Measurements from ENCODE around the gene FBXO9. TPM values are rescaled to one million over a fixed set of nuclear protein-coding genes. Genes with fewer than 3 reads are reported as not detected.

The FBXO9 gene
- total RNA-seq: 10 to 100 TPM; 33.3 to 55.5 TPM

DNA sequence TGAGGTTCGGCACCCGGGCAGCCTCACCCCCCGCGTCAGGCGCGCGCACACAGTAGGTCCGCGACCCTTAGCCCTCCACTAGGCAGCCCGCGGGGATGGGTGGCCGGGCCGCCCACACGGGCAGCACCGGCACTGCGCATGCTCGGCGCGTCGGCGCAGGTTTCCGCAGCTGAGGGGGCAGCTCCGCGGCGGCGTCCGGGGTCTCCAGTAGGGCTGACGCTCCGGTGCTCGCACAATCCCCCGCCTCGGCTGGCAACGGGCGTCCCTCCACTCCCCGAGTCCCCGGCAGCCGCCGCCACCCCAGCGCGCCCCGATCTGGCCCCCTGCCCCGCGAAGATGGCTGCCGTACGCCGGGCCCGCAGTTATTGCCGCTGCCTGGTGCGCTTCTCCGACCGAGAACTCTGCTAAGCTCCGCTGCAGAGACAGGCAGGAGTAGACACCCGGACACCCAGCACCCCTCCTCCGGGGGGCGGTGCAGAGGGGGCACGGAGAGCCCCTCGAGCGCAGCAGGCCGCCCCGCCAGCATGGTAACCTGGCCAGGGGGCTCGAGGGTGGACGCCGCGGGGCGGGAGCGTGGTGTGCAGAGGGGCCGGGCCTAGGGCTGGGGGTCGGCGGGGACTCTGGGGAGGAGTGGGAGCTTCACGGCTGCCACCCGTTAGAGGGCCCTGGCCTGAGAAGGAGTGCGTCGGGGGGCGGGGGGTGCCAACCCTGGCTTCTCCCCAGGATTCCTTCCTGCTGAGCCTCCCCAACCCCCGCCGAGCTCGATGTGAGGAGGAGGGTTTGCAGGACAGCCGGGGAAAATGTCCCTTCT lies at the start of gene FBXO9:
FBXO9 (plus strand) TSS at position 139 of the 811 bp plus-strand sequence; CDS start at position 525, 386 bp downstream.
- DNase-seq (ENCODE audit: low spot score in 2 of 2): peak; percentile 79 to 83
- H3K9me3 Mint-ChIP-seq: no peaks in the 10 kb centered on the region
- peaks cover 0 to 6% of the 10 kb centered on the region in 2 donors for H3K36me3 Mint-ChIP-seq
- peak; percentile 60 to 73 for ATAC-seq
- H3K27ac Mint-ChIP-seq: peak within 1 kb of the TSS; percentile 93 to 97

DNA sequence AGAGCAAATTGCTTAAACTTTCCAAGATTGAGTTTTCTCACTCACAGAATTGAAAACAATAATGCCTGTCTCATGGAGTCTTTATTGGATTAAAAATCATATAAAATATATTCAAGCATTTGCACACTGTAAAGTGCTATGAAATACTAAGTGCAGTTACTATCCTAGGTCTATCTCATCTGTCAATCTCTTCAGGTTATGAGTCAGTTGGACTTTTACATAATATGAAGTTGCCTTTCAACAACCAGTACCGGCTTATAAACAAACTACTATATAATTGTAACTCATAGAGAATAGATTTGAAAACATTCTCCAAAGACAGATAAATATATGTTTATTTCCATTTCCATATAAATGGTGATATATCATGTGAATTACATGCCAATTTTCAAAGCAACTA lies 49.7 kb upstream of the FBXO9 start:
- DNase-seq (ENCODE audit: low spot score in 2 of 2) (no peak), ATAC-seq (no peak)
- Mint-ChIP-seq H3K9me3 (no peaks in the 10 kb centered on the region), H3K36me3 (peaks cover 0 to 11% of the 10 kb centered on the region in 2 donors), H3K27ac (no peak overlapping the region)

DNA sequence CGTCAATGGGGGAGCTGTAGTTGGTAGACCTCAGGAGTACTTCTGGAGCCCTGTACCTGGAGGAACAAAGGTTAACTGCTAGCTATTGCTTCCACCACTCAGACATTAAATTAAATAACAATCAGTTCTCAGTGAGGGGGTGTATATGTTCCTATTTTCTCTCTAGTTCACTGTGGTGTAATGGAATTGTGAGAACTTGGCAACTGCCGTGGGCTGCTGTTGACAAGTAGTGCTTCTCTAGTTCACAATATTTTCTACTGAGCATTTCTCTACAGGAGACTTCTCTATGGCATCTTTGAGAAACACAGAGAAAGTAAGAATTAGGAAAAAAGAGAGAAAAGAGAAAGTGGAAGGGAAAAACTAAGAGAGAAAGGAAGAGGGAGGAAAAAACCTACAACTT lies 46.8 kb upstream of the FBXO9 start:
- ATAC-seq: no peak
- Mint-ChIP-seq H3K27ac (no peak overlapping the region), H3K9me3 (no peaks in the 10 kb centered on the region), H3K36me3 (peaks cover 0 to 11% of the 10 kb centered on the region in 2 donors)
- DNase-seq (ENCODE audit: low spot score in 2 of 2): no peak

DNA sequence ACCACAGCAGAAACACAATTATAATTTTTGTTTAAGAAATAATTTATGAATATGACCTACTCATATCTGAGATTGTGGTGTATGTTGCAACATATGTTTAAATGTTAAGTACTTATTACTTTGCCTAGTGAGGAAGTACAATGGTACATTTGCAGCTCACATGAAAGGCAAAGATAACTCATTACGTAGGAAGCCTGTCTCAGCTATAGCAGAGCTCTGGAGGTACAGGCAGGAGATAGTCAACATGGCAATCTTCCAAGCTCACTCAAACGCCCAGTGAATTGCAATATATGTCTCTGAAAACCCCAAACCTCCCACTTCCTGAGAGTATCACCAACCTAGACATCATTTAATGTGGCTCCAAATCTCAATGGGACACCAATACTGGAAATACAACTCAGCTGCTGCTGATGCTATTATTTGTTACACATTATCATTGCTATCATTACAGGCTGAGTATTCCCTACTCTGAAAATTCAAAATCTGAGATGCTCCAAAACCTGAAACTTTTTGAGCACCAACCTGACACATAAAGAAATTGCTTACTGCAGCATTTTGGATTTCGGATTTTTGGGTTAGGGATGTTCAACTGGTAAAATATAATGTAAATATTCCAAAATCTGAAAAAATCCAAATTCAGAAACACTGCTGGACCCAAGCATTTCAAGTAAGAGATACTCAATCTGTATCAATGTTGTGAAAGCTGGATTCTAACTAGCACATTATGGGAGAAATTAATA lies 45.0 kb upstream of the FBXO9 start:
- Mint-ChIP-seq H3K36me3 (peaks cover 0 to 13% of the 10 kb centered on the region in 2 donors), H3K27ac (no peak overlapping the region), H3K9me3 (no peaks in the 10 kb centered on the region)
- DNase-seq (ENCODE audit: low spot score in 2 of 2) (no peak), ATAC-seq (peak in 1 of 2 donors; percentile 34)

DNA sequence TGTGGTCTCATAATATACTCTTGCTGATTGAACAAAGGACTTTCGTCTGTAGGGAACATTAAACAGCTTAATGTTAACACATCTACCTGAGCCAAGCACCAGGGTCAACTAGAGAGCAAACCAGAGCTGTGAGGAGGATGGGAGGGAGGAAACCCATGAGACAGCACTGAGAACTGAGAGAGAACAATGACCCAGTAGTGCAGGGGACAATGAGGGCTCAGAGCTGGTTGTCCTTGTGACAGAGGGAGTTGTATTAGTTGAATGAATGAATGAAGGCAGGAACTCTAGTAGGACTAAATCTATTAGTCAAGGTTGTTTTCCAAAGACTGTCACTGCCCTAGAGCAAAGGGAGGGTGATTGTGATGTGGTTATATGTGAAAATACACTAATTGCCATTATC lies 41.9 kb upstream of the FBXO9 start:
- Mint-ChIP-seq H3K9me3 (no peaks in the 10 kb centered on the region), H3K36me3 (peaks cover 0 to 6% of the 10 kb centered on the region in 2 donors), H3K27ac (no peak overlapping the region)
- ATAC-seq (no peak), DNase-seq (ENCODE audit: low spot score in 2 of 2) (no peak)

DNA sequence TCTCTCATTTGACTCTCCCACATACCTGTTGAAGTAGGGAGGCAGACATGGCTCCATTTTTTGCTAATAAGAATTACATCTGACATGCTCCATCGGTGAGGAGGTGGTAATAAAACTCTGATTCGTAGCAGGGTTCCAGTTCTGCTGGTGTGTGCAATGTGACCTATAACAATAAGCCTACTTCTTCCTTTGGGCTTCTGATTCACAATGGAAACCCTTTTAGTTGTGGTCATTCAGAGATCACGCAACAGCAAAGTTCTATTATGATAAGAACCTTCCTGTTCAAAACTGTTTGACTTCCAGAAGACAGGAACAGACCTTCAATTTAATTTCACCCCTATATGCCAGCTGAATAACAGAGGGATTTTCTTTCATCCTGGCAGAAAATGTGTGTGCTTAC lies 38.7 kb upstream of the FBXO9 start:
- ATAC-seq (peak; percentile 56 to 69), DNase-seq (ENCODE audit: low spot score in 2 of 2) (no peak)
- peaks cover 0 to 6% of the 10 kb centered on the region in 2 donors for H3K36me3 Mint-ChIP-seq
- H3K9me3 Mint-ChIP-seq: no peaks in the 10 kb centered on the region
- peak overlapping the region; percentile 57 to 72 for H3K27ac Mint-ChIP-seq

DNA sequence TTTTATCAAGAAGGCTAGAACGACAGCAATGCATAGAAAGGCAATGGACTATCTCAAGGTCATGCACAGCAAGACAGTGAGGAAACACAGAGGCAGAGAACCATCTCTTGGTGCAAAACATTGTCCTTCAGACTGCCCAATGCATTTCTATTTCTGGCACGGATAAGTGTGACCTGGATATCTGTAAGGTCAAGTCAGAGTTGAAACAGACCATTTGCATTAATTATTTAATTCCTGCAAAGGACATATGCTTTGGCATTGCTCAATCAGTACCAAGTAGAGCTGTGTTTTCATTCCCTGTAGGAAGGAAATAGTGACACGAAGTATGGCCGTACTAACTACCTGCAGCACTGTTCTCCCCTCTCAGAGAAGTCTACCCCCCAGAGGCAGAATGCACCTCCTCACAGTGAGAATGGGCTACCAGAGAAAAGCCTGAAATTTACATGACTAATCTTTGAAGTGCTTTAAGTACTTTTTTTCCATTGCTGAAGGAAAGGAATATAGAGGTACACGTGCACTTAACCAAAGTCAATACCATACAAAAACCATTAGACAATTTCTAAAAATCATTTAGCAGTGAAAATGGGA lies 38.0 kb upstream of the FBXO9 start:
- Mint-ChIP-seq H3K36me3 (peaks cover 0 to 6% of the 10 kb centered on the region in 2 donors), H3K9me3 (no peaks in the 10 kb centered on the region), H3K27ac (peak overlapping the region; percentile 57 to 72)
- ATAC-seq (peak; percentile 26 to 38), DNase-seq (ENCODE audit: low spot score in 2 of 2) (no peak)

DNA sequence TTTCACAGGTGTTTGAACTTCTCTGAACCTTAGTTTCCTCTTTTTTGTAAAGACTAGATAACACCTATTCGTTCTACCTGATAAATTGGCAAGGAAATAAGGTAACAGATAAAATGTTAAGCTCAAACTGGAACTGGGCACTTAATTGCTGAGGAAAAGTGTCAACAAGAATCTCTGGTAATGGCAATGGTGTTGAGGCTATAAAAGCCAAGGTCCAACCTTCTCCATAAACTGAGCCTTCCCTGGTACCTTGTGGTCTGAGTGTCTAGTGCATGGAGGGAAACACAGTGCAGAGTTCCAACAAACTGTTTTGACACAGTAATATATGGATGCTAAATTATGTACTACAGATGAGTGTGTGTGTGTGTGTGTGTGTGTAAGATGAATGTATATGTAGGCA lies 36.7 kb upstream of the FBXO9 start:
- DNase-seq (ENCODE audit: low spot score in 2 of 2): no peak
- no peak for ATAC-seq
- Mint-ChIP-seq H3K36me3 (peaks cover 0 to 6% of the 10 kb centered on the region in 2 donors), H3K27ac (peak overlapping the region in 1 of 2 donors; percentile 67), H3K9me3 (no peaks in the 10 kb centered on the region)

DNA sequence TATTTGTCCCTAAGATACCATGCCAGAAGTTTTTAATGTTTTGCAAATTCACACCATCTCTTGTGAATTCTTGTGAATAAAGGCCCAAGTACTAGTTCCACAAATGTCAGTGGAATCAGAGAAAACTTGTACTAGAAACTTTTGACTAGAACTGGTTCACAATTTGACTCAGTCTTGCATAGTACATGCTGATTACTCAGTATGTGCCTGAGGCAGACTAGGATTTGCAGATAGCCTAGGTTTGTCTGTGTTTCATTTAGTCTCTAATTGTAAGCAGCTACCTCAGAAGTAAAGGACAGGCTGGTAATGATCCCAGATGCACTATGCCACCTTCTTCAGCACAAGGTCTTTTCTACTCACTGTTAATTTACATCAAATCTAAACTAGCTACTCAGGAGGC lies 35.9 kb upstream of the FBXO9 start:
- H3K9me3 Mint-ChIP-seq: no peaks in the 10 kb centered on the region
- H3K27ac Mint-ChIP-seq: peak overlapping the region in 1 of 2 donors; percentile 0
- ATAC-seq (peak; percentile 62 to 90), DNase-seq (ENCODE audit: low spot score in 2 of 2) (no peak)
- H3K36me3 Mint-ChIP-seq: peaks cover 0 to 6% of the 10 kb centered on the region in 2 donors

DNA sequence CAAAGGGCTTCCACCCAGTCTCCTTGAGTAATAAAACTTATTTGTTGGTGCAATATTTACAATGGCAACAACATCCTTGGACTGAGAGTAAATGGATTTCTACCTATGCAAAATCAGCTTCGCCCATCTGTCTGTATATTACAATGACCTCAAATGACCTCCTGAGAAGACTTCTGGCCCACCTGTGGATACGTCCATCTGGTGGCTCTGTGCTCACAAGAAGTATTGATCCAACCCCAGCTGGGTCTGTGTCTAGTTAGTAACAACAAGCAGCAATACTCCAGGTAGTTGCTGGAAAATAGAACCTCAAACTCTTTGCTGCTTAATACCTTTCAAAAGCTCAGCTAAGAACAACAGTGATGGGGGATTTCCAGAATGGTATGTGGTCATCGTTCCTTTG lies 35.4 kb upstream of the FBXO9 start:
- H3K36me3 Mint-ChIP-seq: peaks cover 0 to 7% of the 10 kb centered on the region in 2 donors
- H3K27ac Mint-ChIP-seq: no peak overlapping the region
- ATAC-seq (no peak), DNase-seq (ENCODE audit: low spot score in 2 of 2) (no peak)
- H3K9me3 Mint-ChIP-seq: no peaks in the 10 kb centered on the region

DNA sequence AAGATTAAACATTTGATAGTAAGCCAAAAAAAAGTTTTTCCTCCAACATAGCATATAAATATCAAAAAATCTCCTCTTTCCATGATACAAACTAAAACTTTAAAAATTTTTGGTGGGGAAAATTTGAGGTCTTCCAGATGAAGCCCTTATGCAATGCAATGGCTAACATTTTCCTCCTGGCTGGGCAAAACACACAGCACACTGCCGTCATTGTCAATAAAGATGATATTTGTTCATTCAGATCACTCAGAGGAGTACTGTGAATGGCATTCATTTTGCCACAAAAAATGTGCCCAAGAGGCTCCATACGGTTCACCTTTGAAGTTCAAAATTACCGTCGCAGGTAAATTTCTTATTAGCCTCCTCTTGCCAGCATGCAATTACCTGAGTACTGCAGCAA lies 33.9 kb upstream of the FBXO9 start:
- Mint-ChIP-seq H3K9me3 (no peaks in the 10 kb centered on the region), H3K36me3 (peaks cover 0 to 4% of the 10 kb centered on the region in 2 donors), H3K27ac (no peak overlapping the region)
- DNase-seq (ENCODE audit: low spot score in 2 of 2): no peak
- no peak for ATAC-seq

DNA sequence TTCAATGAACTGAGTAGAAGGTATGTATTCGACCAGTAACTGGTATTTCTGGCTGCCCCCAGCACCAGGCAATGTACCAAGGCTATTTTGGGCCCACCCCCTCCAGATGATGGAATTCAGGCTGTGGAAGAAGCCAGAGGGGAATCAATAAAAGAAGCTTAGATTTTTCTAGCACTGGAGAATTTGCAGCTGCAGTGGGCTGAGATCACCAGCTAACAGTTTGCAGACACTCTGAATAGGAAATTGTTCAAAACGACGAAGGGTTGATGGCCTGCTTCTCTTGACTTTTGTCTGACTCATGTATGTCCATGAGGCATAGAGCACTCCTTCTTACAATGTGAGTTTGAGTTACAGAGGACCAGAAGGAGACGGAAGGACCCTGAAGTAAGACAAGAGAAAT lies 32.4 kb upstream of the FBXO9 start:
- Mint-ChIP-seq H3K27ac (no peak overlapping the region), H3K36me3 (peaks cover 0 to 4% of the 10 kb centered on the region in 2 donors), H3K9me3 (no peaks in the 10 kb centered on the region)
- ATAC-seq: no peak
- no peak for DNase-seq (ENCODE audit: low spot score in 2 of 2)

DNA sequence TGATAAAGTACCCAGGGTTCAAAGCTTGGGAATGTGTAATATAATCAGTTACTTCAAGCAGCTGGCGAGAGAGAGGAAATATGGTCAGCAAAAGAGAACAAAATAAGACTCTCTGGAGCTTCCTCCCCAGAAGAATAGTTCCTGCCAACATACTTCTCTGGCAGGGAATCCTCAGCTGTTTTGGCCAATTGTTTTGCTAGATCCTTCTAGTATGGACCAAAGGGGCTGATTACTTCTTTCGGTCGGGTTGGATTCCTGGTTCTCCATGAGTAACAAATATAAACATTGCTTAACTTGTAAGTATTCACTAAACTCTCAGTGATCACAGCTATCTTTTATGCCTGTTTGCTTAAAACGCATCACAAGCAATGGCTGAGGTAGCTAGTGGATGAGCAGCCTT lies 31.4 kb upstream of the FBXO9 start:
- H3K27ac Mint-ChIP-seq: no peak overlapping the region
- peaks cover 0 to 4% of the 10 kb centered on the region in 2 donors for H3K36me3 Mint-ChIP-seq
- DNase-seq (ENCODE audit: low spot score in 2 of 2) (no peak), ATAC-seq (no peak)
- no peaks in the 10 kb centered on the region for H3K9me3 Mint-ChIP-seq

DNA sequence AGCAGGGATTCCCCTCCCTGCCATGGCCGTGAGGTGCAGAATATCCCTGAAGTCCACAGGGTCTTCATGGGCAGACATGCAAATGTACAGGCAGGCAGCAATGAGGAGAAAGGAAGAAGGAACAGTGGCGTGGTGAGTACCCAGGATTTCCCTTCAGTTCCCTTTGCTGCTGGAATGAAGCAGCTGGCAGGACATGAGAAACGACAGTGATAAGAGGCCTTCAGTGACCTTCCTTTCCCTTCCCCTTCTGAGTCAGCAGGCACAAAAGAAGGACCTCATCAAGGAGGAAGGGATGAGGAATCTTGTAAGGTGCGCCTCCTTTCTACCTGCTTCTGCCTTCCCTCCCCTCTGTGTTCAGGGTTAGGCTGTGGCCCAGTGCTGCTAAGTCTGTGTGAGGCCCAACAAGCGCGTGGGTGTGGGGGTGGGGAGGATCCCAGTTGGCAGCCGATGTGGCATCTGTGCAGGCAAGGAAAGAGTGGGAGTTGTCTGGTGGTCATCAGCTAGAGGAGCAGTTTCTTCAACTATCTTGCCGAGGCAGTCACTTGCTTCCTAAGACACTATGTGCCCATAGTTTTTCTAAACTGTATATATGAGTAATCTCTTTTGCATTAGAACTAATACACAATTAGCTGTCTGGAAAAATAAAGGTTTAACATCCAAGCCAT lies 29.5 kb upstream of the FBXO9 start:
- H3K27ac Mint-ChIP-seq: no peak overlapping the region
- DNase-seq (ENCODE audit: low spot score in 2 of 2) (no peak), ATAC-seq (no peak)
- peaks cover 13 to 14% of the 10 kb centered on the region in 2 donors for H3K36me3 Mint-ChIP-seq
- no peaks in the 10 kb centered on the region for H3K9me3 Mint-ChIP-seq

DNA sequence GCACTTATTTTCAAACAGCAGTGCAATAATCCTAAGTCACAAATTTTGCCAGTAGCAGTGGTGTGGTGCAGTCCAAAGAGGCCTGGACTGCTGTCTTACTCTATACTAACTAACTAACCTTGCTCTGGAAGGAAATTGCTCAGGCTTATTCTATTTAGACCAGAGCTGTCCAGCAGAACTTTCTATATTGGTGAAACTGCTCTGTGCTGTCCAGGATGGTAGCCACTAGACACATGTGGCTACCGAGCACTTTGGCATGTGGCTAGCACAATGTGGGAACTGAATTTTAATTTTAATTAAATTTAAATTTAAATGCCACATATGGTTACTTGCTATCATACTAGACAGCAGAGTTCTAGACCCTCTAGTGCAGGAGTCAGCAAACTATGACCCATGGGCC lies 27.1 kb upstream of the FBXO9 start:
- no peak overlapping the region for H3K27ac Mint-ChIP-seq
- no peaks in the 10 kb centered on the region for H3K9me3 Mint-ChIP-seq
- peaks cover 18 to 19% of the 10 kb centered on the region in 2 donors for H3K36me3 Mint-ChIP-seq
- DNase-seq (ENCODE audit: low spot score in 2 of 2): no peak
- no peak for ATAC-seq

DNA sequence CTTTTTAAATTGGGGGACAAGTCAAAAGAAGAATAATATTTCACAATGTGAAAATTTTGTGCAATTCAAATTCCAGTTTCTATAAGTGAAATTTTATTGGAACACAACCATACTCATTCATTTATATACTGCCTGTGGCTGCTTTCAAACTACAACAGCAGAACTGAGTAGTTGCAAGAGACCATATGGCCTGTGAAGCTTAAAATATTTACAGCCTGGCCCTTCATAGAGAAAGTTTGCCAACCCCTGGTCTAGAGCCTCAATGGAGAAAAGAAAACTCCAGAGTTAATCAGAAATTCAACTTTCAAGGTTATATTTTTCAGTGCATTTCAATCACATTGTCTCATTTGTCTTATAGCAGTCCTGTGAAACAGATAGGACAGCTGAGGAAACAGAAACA lies 26.6 kb upstream of the FBXO9 start:
- DNase-seq (ENCODE audit: low spot score in 2 of 2) (no peak), ATAC-seq (no peak)
- peaks cover 18 to 19% of the 10 kb centered on the region in 2 donors for H3K36me3 Mint-ChIP-seq
- no peaks in the 10 kb centered on the region for H3K9me3 Mint-ChIP-seq
- H3K27ac Mint-ChIP-seq: no peak overlapping the region

DNA sequence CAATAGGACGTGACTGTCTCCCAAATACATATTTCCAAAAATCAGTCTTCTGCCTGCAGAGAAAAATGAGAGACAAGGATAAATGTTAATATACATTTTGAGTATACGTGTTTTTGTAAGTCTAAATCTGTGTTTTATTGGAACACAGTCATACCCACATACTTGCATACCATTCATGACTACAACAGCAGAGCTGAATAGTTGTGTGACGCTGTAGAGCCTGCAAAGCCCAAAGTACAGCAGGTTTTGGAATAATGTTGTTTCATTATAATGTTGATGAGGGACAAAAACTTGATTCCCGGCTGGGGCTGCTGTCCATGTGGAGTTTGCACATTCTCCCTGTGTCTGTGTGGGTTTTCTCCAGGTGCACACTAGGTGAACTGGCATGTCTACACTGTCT lies 23.8 kb upstream of the FBXO9 start:
- Mint-ChIP-seq H3K9me3 (no peaks in the 10 kb centered on the region), H3K27ac (no peak overlapping the region), H3K36me3 (peaks cover 14 to 19% of the 10 kb centered on the region in 2 donors)
- DNase-seq (ENCODE audit: low spot score in 2 of 2) (no peak), ATAC-seq (no peak)

All from activated naive CD4-positive, alpha-beta T cell treated with anti-CD3 and anti-CD28 coated beads, Interleukin-2, amount 50 U/mL, for 72 hours (primary cell).